HepG2 (cell line): ENCODE measurements around the gene RHBDL1. TPM values are rescaled to one million over a fixed set of nuclear protein-coding genes. Genes with fewer than 3 reads are reported as not detected.

Source experiments
- ATAC-seq: fragments of 200-7000 bp; cut with Tn5 transposase; 3 replicates; pipeline ENCODE4 v1.9.1; 2020; ENCODE audit warnings: mild to moderate bottlenecking, moderate library complexity
- BruUV-seq: library from RNA; stranded (reverse); fragments of 400-500 nt; replicated peaks from 2 replicates; lab custom pipeline; 2021; lab: Mats Ljungman, UMichigan
- CTCF ChIA-PET: fragments of 300-600 bp; formaldehyde crosslinking; extraction: SDS; loops from one replicate; lab custom pipeline; 2021; ENCODE audit warnings: low total read pairs, inconsistent platforms, low intra/inter-chr PET ratio; lab: Yijun Ruan, JAX
- POLR2A ChIA-PET: fragments of 350-600 bp; sonication (Branson Sonifier 250); formaldehyde crosslinking; loops from one replicate; lab custom pipeline; 2020; ENCODE audit warnings: antibody characterized with exemption, inconsistent platforms; lab: Yijun Ruan, JAX
- DNase-seq: peaks from one replicate; pipeline ENCODE4 v3.0.0-alpha.2; 2015; ENCODE audit warnings: low spot score
- FAIRE-seq: peaks from 3 replicates; lab custom pipeline; 2011; peaks lifted over from hg19 to GRCh38; lab: Jason Lieb, UNC
- H2AFZ ChIP-seq: one replicate; pipeline ENCODE4 v1.6.1; 2011; ENCODE audit warnings: low read length, inconsistent platforms
- H3K27ac ChIP-seq: fragments of 300-600 bp; 3 replicates; pipeline ENCODE4 v1.8.0; 2011; ENCODE audit warnings: mixed run types, mild to moderate bottlenecking, mixed read lengths, low read length, inconsistent platforms; ENCODE audit not compliant: insufficient read depth; ENCODE audit errors: extremely low read length
- H3K27me3 ChIP-seq, 2 experiments: fragments of 200-600 bp in 1 of 2; 2 replicates in 1 of 2; 3 replicates in 1 of 2; pipeline versions ENCODE4 v1.6.0 to v1.8.0; 2011; ENCODE audit warnings: low read length in 2 of 2, mild to moderate bottlenecking in 2 of 2, moderate library complexity in 2 of 2, inconsistent platforms in 1 of 2; ENCODE audit not compliant: insufficient read depth in 2 of 2, control insufficient read depth in 1 of 2
- H3K36me3 ChIP-seq, 2 experiments: fragments of 200-600 bp in 1 of 2; replicated peaks in 1 of 2; 2 replicates in 1 of 2; 3 replicates in 1 of 2; pipeline versions ENCODE4 v1.5.1 to v1.8.0; 2011; ENCODE audit warnings: low read length in 2 of 2, inconsistent platforms in 1 of 2; ENCODE audit not compliant: insufficient read depth in 2 of 2, control insufficient read depth in 1 of 2
- H3K4me1 ChIP-seq: 2 replicates; pipeline ENCODE4 v1.5.1; 2012; ENCODE audit warnings: low read length, inconsistent platforms; ENCODE audit not compliant: insufficient read depth
- H3K4me2 ChIP-seq: 2 replicates; pipeline ENCODE4 v1.6.0; 2011; ENCODE audit warnings: low read depth, low read length, inconsistent platforms
- H3K4me3 ChIP-seq, 3 experiments: fragments of 200-600 bp in 1 of 3; sonication (generic), shearing (Covaris generic) in 1 of 3; replicated peaks in 1 of 3; 2 replicates each; pipeline ENCODE4 v1.5.1; 2011 to 2016; ENCODE audit warnings: low read length in 3 of 3, inconsistent platforms in 2 of 3, low read depth in 2 of 3, mild to moderate bottlenecking in 2 of 3, control low read depth in 1 of 3, mixed read lengths in 1 of 3; ENCODE audit not compliant: insufficient read depth in 1 of 3
- H3K79me2 ChIP-seq: one replicate; pipeline ENCODE4 v1.6.1; 2011; ENCODE audit warnings: low read length, inconsistent platforms; ENCODE audit not compliant: insufficient read depth
- H3K9ac ChIP-seq: 2 replicates; pipeline ENCODE4 v1.6.0; 2011; ENCODE audit warnings: mild to moderate bottlenecking, low read depth, low read length, inconsistent platforms; ENCODE audit not compliant: insufficient read depth
- H3K9me3 ChIP-seq: 2 replicates; pipeline ENCODE4 v1.5.1; 2012; ENCODE audit warnings: mild to moderate bottlenecking, low read length
- H4K20me1 ChIP-seq: 2 replicates; pipeline ENCODE4 v1.6.0; 2011; ENCODE audit warnings: inconsistent platforms, mild to moderate bottlenecking, low read length, moderate library complexity; ENCODE audit not compliant: insufficient read depth
- BCL6 ChIP-seq: IDR thresholded peaks from 2 replicates; pipeline ENCODE4 v1.6.1; 2016; ENCODE audit warnings: missing genetic modification reagents, missing compliant biosample characterization
- CCDC6 ChIP-seq: sonication (generic); formaldehyde crosslinking; IDR thresholded peaks from 2 replicates; pipeline ENCODE4 v1.8.1; 2022; ENCODE audit warnings: mild to moderate bottlenecking, missing genetic modification reagents, moderate library complexity
- CEBPB ChIP-seq: IDR thresholded peaks from 2 replicates; pipeline ENCODE4 v1.6.1; 2011; ENCODE audit warnings: low read depth, low read length, improper control_type of control experiment, borderline replicate concordance
- GTF2F1 ChIP-seq: fragments of 150-350 bp; IDR thresholded peaks from 2 replicates; pipeline ENCODE4 v1.6.1; 2014; ENCODE audit warnings: low read length
- MED8 ChIP-seq: sonication (generic); formaldehyde crosslinking; IDR thresholded peaks from 2 replicates; pipeline ENCODE4 v1.8.1; 2023; ENCODE audit warnings: mild to moderate bottlenecking, missing genetic modification reagents; ENCODE audit not compliant: insufficient replicate concordance
- NFAT5 ChIP-seq: sonication (generic); formaldehyde crosslinking; IDR thresholded peaks from 2 replicates; pipeline ENCODE4 v1.4.0; 2020; ENCODE audit warnings: missing genetic modification reagents
- NKX3-1 ChIP-seq: sonication (generic); formaldehyde crosslinking; IDR thresholded peaks from 2 replicates; pipeline ENCODE4 v1.5.0; 2020; ENCODE audit warnings: missing genetic modification reagents
- NRL ChIP-seq: sonication (generic); formaldehyde crosslinking; IDR thresholded peaks from 2 replicates; pipeline ENCODE4 v1.5.0; 2020; ENCODE audit warnings: missing genetic modification reagents, mild to moderate bottlenecking, moderate library complexity, borderline replicate concordance
- RXRA ChIP-seq: sonication (generic); formaldehyde crosslinking; IDR thresholded peaks from 2 replicates; pipeline ENCODE4 v1.5.1; 2020; ENCODE audit warnings: missing genetic modification reagents
- ZMAT5 ChIP-seq: sonication (generic); formaldehyde crosslinking; IDR thresholded peaks from 2 replicates; pipeline ENCODE4 v1.5.0; 2020; ENCODE audit warnings: mild to moderate bottlenecking, low read depth, missing genetic modification reagents, borderline replicate concordance
- ZNF121 ChIP-seq: sonication (generic); formaldehyde crosslinking; IDR thresholded peaks from 2 replicates; pipeline ENCODE4 v1.5.0; 2020; ENCODE audit warnings: mild to moderate bottlenecking, missing genetic modification reagents
- ZNF605 ChIP-seq: sonication (generic); formaldehyde crosslinking; IDR thresholded peaks from 2 replicates; pipeline ENCODE4 v1.8.0; 2022; ENCODE audit warnings: mild to moderate bottlenecking, missing genetic modification reagents
- ZNF709 ChIP-seq: sonication (generic); formaldehyde crosslinking; IDR thresholded peaks from 2 replicates; pipeline ENCODE4 v1.5.0; 2020; ENCODE audit warnings: mild to moderate bottlenecking, missing genetic modification reagents
- ZNF777 ChIP-seq: sonication (generic); formaldehyde crosslinking; IDR thresholded peaks from 2 replicates; pipeline ENCODE4 v1.4.0; 2020; ENCODE audit warnings: missing genetic modification reagents
- WGBS: methylation state at CpG from one replicate; pipeline ENCODE4 v1.1.6; 2017; ENCODE audit warnings: low lambda C conversion rate; 5-methylcytosine and 5-hydroxymethylcytosine counted together
- in situ Hi-C: cut with HindIII; loops from 2 replicates; pipeline ENCODE4 v1.10.0; 2017; ENCODE audit warnings: low pct_unique_long_range_greater_than_20kb; ENCODE audit not compliant: extremely low pct_ligation_motif_present
- intact Hi-C: fragments of 100-400 bp; cut with micrococcal nuclease; formaldehyde crosslinking; loops from one replicate; pipeline ENCODE4 v1.10.0; 2022; ENCODE audit not compliant: unreplicated experiment
- polyA plus RNA-seq, 8 experiments: library from polyadenylated mRNA; depleted of rRNA in 3 of 8; stranded (reverse) in 7 of 8; unstranded in 1 of 8; fragments of >200 nt; fragmentation: Illumina TruSeq in 4 of 8; extraction: Trizol in 4 of 8; gene quantifications; 2 replicates each; pipeline versions ENCODE4 v1.2.1 to v1.2.3, GENCODE V29; 2011 to 2016; ENCODE audit warnings: low read depth in 4 of 8, missing spikeins in 1 of 8, mixed read lengths in 1 of 8; ENCODE audit not compliant: insufficient read depth in 1 of 8
- total RNA-seq, 5 experiments: library from RNA; depleted of rRNA; stranded (reverse); fragments of >200 nt; fragmentation: Illumina TruSeq; extraction: Trizol; gene quantifications; 2 replicates each; pipeline ENCODE4 v1.2.3, GENCODE V29; 2016; ENCODE audit warnings: low read depth in 1 of 5
- TF ChIP-seq, protein P1 (sequence below): sonication (generic); formaldehyde crosslinking; conservative IDR thresholded peaks from 2 replicates; pipeline ENCODE4 v1.8.0; 2022; ENCODE audit warnings: missing genetic modification reagents
- TF ChIP-seq, protein P2 (sequence below): sonication (generic); formaldehyde crosslinking; IDR thresholded peaks from 2 replicates; pipeline ENCODE4 v1.4.0; 2020; ENCODE audit warnings: missing genetic modification reagents, borderline replicate concordance

The RHBDL1 gene
- total and polyA plus RNA-seq, 2 of the 13 experiments (the other 11 are each of a cell fraction or from before 2014, with no cell fraction given): 1.8 to 3.8 TPM

- in situ Hi-C loops (loop anchor here (5.0 kb wide), 1 partner anchor 77 kb away; the partner anchor contains the start of genes CHTF18 and RPUSD1), intact Hi-C loops (no loop called here)
- no peaks in the 10 kb centered on the region for H3K79me2 ChIP-seq
- H3K9ac ChIP-seq: no peak overlapping the region
- no peaks in the 10 kb centered on the region for H4K20me1 ChIP-seq
- DNase-seq (no peak), FAIRE-seq (no peak), ATAC-seq (no peak)
- no peak overlapping the region for H3K4me2 ChIP-seq
- H3K4me3 ChIP-seq: no peak overlapping the region
- ChIA-PET POLR2A (no interaction called here), CTCF (interaction anchor here (1.9 kb wide), 1 partner anchor 75 kb away, joined by 16 read pairs; no protein-coding TSS in a partner anchor)
- peaks cover 22% of the 10 kb centered on the region for H3K4me1 ChIP-seq
- no peak overlapping the region for H2AFZ ChIP-seq
- no TSS peak for BruUV-seq
- no peaks in the 10 kb centered on the region for H3K9me3 ChIP-seq
- 11% methylated on average over 9 of the region's 21 CpGs for WGBS
- H3K36me3 ChIP-seq: no peaks in the 10 kb centered on the region
- no peak overlapping the region for H3K27ac ChIP-seq
- peaks cover 9 to 49% of the 10 kb centered on the region in 2 experiments; a peak in 4 of 5 replicates for H3K27me3 ChIP-seq
- TF ChIP-seq CCDC6 (no peak), BCL6 (CRISPR knock-in tag) (no peak), ZNF121 (no peak), ZNF709 (CRISPR knock-in tag) (no peak), NKX3-1 (no peak), ZMAT5 (CRISPR knock-in tag) (no peak), ZNF605 (no peak), RXRA (CRISPR knock-in tag) (no peak), NFAT5 (CRISPR knock-in tag) (no peak), ZNF777 (CRISPR knock-in tag) (no peak), GTF2F1 (no peak), MED8 (CRISPR knock-in tag) (no peak), CEBPB (no peak), NRL (CRISPR knock-in tag) (no peak)
- TF ChIP-seq, protein P1, sequence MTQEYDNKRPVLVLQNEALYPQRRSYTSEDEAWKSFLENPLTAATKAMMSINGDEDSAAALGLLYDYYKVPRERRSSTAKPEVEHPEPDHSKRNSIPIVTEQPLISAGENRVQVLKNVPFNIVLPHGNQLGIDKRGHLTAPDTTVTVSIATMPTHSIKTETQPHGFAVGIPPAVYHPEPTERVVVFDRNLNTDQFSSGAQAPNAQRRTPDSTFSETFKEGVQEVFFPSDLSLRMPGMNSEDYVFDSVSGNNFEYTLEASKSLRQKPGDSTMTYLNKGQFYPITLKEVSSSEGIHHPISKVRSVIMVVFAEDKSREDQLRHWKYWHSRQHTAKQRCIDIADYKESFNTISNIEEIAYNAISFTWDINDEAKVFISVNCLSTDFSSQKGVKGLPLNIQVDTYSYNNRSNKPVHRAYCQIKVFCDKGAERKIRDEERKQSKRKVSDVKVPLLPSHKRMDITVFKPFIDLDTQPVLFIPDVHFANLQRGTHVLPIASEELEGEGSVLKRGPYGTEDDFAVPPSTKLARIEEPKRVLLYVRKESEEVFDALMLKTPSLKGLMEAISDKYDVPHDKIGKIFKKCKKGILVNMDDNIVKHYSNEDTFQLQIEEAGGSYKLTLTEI (CRISPR knock-in tag): no peak
- TF ChIP-seq, protein P2, sequence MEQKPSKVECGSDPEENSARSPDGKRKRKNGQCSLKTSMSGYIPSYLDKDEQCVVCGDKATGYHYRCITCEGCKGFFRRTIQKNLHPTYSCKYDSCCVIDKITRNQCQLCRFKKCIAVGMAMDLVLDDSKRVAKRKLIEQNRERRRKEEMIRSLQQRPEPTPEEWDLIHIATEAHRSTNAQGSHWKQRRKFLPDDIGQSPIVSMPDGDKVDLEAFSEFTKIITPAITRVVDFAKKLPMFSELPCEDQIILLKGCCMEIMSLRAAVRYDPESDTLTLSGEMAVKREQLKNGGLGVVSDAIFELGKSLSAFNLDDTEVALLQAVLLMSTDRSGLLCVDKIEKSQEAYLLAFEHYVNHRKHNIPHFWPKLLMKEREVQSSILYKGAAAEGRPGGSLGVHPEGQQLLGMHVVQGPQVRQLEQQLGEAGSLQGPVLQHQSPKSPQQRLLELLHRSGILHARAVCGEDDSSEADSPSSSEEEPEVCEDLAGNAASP (CRISPR knock-in tag): no peak
These were observed 35.1 kb downstream of the RHBDL1 start for GRCh38 chr16:710500-711075.
